Keratinocyte (primary cell): ENCODE results near the gene ATAD3A. TPM values are rescaled to one million over a fixed set of nuclear protein-coding genes. Genes with fewer than 3 reads are reported as not detected.
"Not testable (repeated sequence)": the region's sequence is repeated elsewhere in the genome, so short reads cannot be mapped to it uniquely, and the experiment has no call there.

Experiments
- DNase-seq: peaks from one replicate; pipeline ENCODE4 v3.0.0-alpha.2; 2011; ENCODE audit warnings: low read depth, missing footprints, low spot score
- FAIRE-seq: peaks from 2 replicates; lab custom pipeline; 2011; peaks lifted over from hg19 to GRCh38; lab: Jason Lieb, UNC
- H2AFZ ChIP-seq: 2 replicates; pipeline ENCODE4 v1.6.0; 2012; ENCODE audit warnings: low read length, control low read depth, inconsistent platforms; ENCODE audit not compliant: control insufficient read depth
- H3K27ac ChIP-seq: 2 replicates; pipeline ENCODE4 v1.5.1; 2011; ENCODE audit warnings: low read length; ENCODE audit not compliant: control insufficient read depth, insufficient read depth
- H3K27me3 ChIP-seq: 3 replicates; pipeline ENCODE4 v1.6.0; 2011; ENCODE audit warnings: low read length; ENCODE audit not compliant: control insufficient read depth, insufficient read depth; ENCODE audit errors: extremely low read depth
- H3K36me3 ChIP-seq, 2 experiments: 2 replicates in 1 of 2; 3 replicates in 1 of 2; pipeline ENCODE4 v1.5.1; 2011; ENCODE audit warnings: low read length in 2 of 2, mild to moderate bottlenecking in 1 of 2; ENCODE audit not compliant: control insufficient read depth in 2 of 2, insufficient read depth in 2 of 2; ENCODE audit errors: extremely low read depth in 1 of 2
- H3K4me1 ChIP-seq: 3 replicates; pipeline ENCODE4 v1.5.1; 2011; ENCODE audit warnings: low read length; ENCODE audit not compliant: control insufficient read depth, insufficient read depth; ENCODE audit errors: extremely low read depth
- H3K4me2 ChIP-seq: 3 replicates; pipeline ENCODE4 v1.6.0; 2011; ENCODE audit warnings: low read depth, low read length; ENCODE audit not compliant: control insufficient read depth, insufficient read depth; ENCODE audit errors: extremely low read depth
- H3K4me3 ChIP-seq, 3 experiments: fragments of 200-600 bp in 1 of 3; sonication (generic) in 1 of 3; 2 replicates in 2 of 3; 3 replicates in 1 of 3; pipeline ENCODE4 v1.5.1; 2011 to 2016; ENCODE audit warnings: low read length in 3 of 3, mild to moderate bottlenecking in 3 of 3, control low read depth in 2 of 3, inconsistent platforms in 1 of 3, low read depth in 1 of 3, mixed read lengths in 1 of 3, mixed run types in 1 of 3, moderate library complexity in 1 of 3; ENCODE audit not compliant: control insufficient read depth in 2 of 3, insufficient read depth in 2 of 3; ENCODE audit errors: extremely low read depth in 1 of 3
- H3K79me2 ChIP-seq: 2 replicates; pipeline ENCODE4 v1.6.0; 2012; ENCODE audit warnings: low read length; ENCODE audit not compliant: control insufficient read depth, insufficient read depth
- H3K9ac ChIP-seq: 3 replicates; pipeline ENCODE4 v1.6.0; 2011; ENCODE audit warnings: low read length; ENCODE audit not compliant: control insufficient read depth, insufficient read depth; ENCODE audit errors: extremely low read depth
- H3K9me1 ChIP-seq: 3 replicates; pipeline ENCODE4 v1.6.0; 2011; ENCODE audit warnings: low read length; ENCODE audit not compliant: control insufficient read depth, insufficient read depth; ENCODE audit errors: extremely low read depth
- H3K9me3 ChIP-seq: 2 replicates; pipeline ENCODE4 v1.5.1; 2012; ENCODE audit warnings: low read depth, low read length; ENCODE audit not compliant: control insufficient read depth
- H4K20me1 ChIP-seq: 3 replicates; pipeline ENCODE4 v1.6.0; 2011; ENCODE audit warnings: low read length; ENCODE audit not compliant: control insufficient read depth, insufficient read depth; ENCODE audit errors: extremely low read depth
- EZH2 ChIP-seq: IDR thresholded peaks from one replicate; pipeline ENCODE4 v1.6.1; 2012; ENCODE audit warnings: inconsistent platforms, mild to moderate bottlenecking, low read length, moderate library complexity
- dilution Hi-C: fragments of 300-500 bp; cut with MboI; formaldehyde crosslinking; loops from one replicate; pipeline ENCODE4 v1.7.0; 2020; ENCODE audit warnings: low sequenced_read_pairs; ENCODE audit not compliant: extremely low pct_ligation_motif_present
- polyA plus RNA-seq, 5 experiments: library from polyadenylated mRNA; depleted of rRNA in 3 of 5; stranded (reverse) in 3 of 5; stranded (forward) in 1 of 5; unstranded in 1 of 5; fragments of >200 nt; gene quantifications; 1 replicate in 1 of 5; 2 replicates in 3 of 5; 3 replicates in 1 of 5; pipeline versions ENCODE4 v1.2.1 to v1.2.3, GENCODE V29; 2011 to 2012; ENCODE audit warnings: missing spikeins in 2 of 5, low read depth in 1 of 5, low replicate concordance in 1 of 5
- TF ChIP-seq, protein P1 (sequence below), 3 experiments: IDR thresholded peaks in 1 of 3; conservative IDR thresholded peaks in 1 of 3; optimal IDR thresholded peaks in 1 of 3; 2 replicates in 2 of 3; 3 replicates in 1 of 3; pipeline versions ENCODE3 to v1.5.1; 2011; ENCODE audit warnings: low read length in 3 of 3, mild to moderate bottlenecking in 3 of 3, moderate library complexity in 2 of 3, control low read depth in 1 of 3, inconsistent platforms in 1 of 3; ENCODE audit not compliant: insufficient read depth in 2 of 3; ENCODE audit errors: extremely low read depth in 1 of 3

Gene ATAD3A
- polyA plus RNA-seq, 1 donor (not counting 4 experiments of a cell fraction or from before 2014, with no cell fraction given) = 19.9 TPM

DNA sequence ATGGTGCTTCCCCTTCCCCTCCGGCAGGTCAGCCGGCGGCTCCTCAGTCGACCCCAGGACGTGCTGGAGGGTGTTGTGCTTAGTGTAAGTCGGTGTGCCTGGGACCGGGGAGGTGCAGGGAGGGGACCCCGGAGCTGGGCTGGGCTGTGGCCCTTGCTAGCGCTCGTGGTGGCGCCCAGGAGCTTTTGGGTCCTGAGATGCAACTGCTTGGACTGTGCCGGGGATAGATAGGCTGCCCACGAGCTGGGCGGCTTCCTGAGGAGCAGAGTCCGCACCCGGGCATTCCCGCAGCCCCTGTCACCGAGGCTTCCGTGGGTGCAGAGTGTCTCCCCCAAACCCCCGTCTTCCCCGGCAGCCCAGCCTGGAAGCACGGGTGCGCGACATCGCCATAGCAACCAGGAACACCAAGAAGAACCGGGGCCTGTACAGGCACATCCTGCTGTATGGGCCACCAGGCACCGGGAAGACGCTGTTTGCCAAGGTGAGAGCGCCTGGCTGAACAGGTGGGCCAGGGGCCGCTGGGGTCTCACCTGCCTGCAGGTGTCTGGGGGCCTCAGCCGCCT, 26.1 kb upstream of the ATAD3A start:
- H3K4me2 ChIP-seq, H3K9me1 ChIP-seq, H3K9ac ChIP-seq, FAIRE-seq, H4K20me1 ChIP-seq, dilution Hi-C loops, DNase-seq, H3K4me1 ChIP-seq, H3K79me2 ChIP-seq, H3K4me3 ChIP-seq, H3K27ac ChIP-seq, H2AFZ ChIP-seq, H3K27me3 ChIP-seq, H3K9me3 ChIP-seq: not testable (repeated sequence)
- H3K36me3 ChIP-seq = peaks cover 19 to 40% of the 10 kb centered on the region in 2 experiments

DNA sequence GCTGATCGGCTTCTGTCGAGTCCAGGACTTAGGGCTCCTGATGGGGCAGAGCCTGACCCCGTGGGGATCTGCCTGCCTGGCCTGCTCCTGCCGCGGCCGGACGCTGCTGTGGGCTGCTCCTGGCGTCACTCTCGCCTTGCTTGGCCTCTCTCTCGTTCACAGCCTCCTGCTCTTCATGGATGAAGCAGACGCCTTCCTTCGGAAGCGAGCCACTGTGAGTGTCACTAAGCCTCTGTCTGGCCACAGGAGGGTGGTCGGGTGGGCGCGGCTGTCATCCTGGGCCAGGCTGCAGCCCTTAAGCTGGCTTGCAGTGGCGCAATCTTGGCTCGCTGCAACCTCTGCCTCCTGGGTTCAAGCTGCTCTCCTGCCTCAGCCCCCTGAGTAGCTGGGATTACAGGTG, 24.3 kb upstream of the ATAD3A start:
- Histone ChIP-seq H3K4me1 (no peaks in the 10 kb centered on the region), H4K20me1 (no peaks in the 10 kb centered on the region), H3K27me3 (no peaks in the 10 kb centered on the region), H3K4me2 (no peak overlapping the region), H3K9me3 (no peaks in the 10 kb centered on the region), H3K9ac (no peak overlapping the region), H3K27ac (no peak overlapping the region), H3K9me1 (no peaks in the 10 kb centered on the region), H2AFZ (no peak overlapping the region), H3K79me2 (peaks cover 4% of the 10 kb centered on the region), H3K4me3 (no peak overlapping the region), H3K36me3 (peaks cover 31 to 50% of the 10 kb centered on the region in 2 experiments)
- FAIRE-seq (no peak), DNase-seq (no peak)
- TF ChIP-seq, protein P1, sequence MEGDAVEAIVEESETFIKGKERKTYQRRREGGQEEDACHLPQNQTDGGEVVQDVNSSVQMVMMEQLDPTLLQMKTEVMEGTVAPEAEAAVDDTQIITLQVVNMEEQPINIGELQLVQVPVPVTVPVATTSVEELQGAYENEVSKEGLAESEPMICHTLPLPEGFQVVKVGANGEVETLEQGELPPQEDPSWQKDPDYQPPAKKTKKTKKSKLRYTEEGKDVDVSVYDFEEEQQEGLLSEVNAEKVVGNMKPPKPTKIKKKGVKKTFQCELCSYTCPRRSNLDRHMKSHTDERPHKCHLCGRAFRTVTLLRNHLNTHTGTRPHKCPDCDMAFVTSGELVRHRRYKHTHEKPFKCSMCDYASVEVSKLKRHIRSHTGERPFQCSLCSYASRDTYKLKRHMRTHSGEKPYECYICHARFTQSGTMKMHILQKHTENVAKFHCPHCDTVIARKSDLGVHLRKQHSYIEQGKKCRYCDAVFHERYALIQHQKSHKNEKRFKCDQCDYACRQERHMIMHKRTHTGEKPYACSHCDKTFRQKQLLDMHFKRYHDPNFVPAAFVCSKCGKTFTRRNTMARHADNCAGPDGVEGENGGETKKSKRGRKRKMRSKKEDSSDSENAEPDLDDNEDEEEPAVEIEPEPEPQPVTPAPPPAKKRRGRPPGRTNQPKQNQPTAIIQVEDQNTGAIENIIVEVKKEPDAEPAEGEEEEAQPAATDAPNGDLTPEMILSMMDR (optimal IDR thresholded peaks at IDR 0.05 in 1 of 3, IDR thresholded peaks at IDR 0.05 in 1 of 3, conservative IDR thresholded peaks at IDR 0.05 in 1 of 3; ENCODE audit: extremely low read depth in 1 of 3, insufficient read depth in 2 of 3, low read length in 3 of 3) = no peak
- TF ChIP-seq EZH2 = no peak
- dilution Hi-C loops = no loop called here

- H2AFZ ChIP-seq = no peak overlapping the region
- DNase-seq = no peak
- dilution Hi-C loops = no loop called here
- H3K4me1 ChIP-seq = no peaks in the 10 kb centered on the region
- no peak for FAIRE-seq
- no peaks in the 10 kb centered on the region for H3K27me3 ChIP-seq
- no peaks in the 10 kb centered on the region for H3K79me2 ChIP-seq
- peaks cover 26 to 44% of the 10 kb centered on the region in 2 experiments for H3K36me3 ChIP-seq
- no peaks in the 10 kb centered on the region for H3K9me3 ChIP-seq
- no peak overlapping the region for H3K4me3 ChIP-seq
- no peak overlapping the region for H3K27ac ChIP-seq
- no peak overlapping the region for H3K9ac ChIP-seq
- no peaks in the 10 kb centered on the region for H3K9me1 ChIP-seq
- TF ChIP-seq EZH2 = no peak
- TF ChIP-seq, protein P1 (optimal IDR thresholded peaks at IDR 0.05 in 1 of 3, IDR thresholded peaks at IDR 0.05 in 1 of 3, conservative IDR thresholded peaks at IDR 0.05 in 1 of 3; ENCODE audit: extremely low read depth in 1 of 3, insufficient read depth in 2 of 3, low read length in 3 of 3) = no peak
- no peaks in the 10 kb centered on the region for H4K20me1 ChIP-seq
- no peak overlapping the region for H3K4me2 ChIP-seq
These were observed 22.7 kb upstream of the ATAD3A start for GRCh38 chr1:1489231-1489630.
